Right lobe of liver (tissue), 6 donors: ENCODE results near the gene GUCD1. TPM values are rescaled to one million over a fixed set of nuclear protein-coding genes. Genes with fewer than 3 reads are reported as not detected.
A peak's percentile ranks its signal among the peaks of the same experiment; 100 is the strongest.

Source experiments
- ATAC-seq, 4 donors: fragments of 200-7000 bp; cut with Tn5 transposase; one replicate each; pipeline ENCODE4 v1.9.1; 2020; ENCODE audit warnings: mild to moderate bottlenecking in 4 of 4, moderate library complexity in 4 of 4
- DNase-seq, 3 donors: peaks; one replicate each; pipeline ENCODE4 v3.0.0-alpha.2; 2020
- H3K27ac ChIP-seq, 3 donors: fragments of 200-600 bp; one replicate each; pipeline ENCODE4 v1.8.0; 2022
- H3K27me3 ChIP-seq, 2 donors: fragments of 200-600 bp; one replicate each; pipeline ENCODE4 v1.8.0; 2022
- H3K36me3 ChIP-seq, 4 donors: fragments of 200-600 bp; sonication (generic) in 1 of 4; one replicate each; pipeline versions ENCODE4 v1.5.1 to v1.8.0; 2017 to 2022; ENCODE audit warnings: control low read depth in 1 of 4
- H3K4me1 ChIP-seq, 4 donors: fragments of 200-600 bp; sonication (generic) in 1 of 4; one replicate each; pipeline versions ENCODE4 v1.5.1 to v1.8.0; 2017 to 2022; ENCODE audit warnings: control low read depth in 1 of 4
- H3K4me3 ChIP-seq, 3 donors: fragments of 200-600 bp; one replicate each; pipeline ENCODE4 v1.8.0; 2022
- H3K9me3 ChIP-seq, 4 donors: fragments of 200-600 bp; sonication (generic) in 1 of 4; one replicate each; pipeline versions ENCODE4 v1.5.1 to v1.8.0; 2017 to 2022; ENCODE audit warnings: control low read depth in 1 of 4
- POLR2A ChIP-seq: fragments of 450-650 bp; IDR thresholded peaks from one replicate; pipeline ENCODE4 v1.6.1; 2017; ENCODE audit warnings: antibody characterized with exemption, mild to moderate bottlenecking
- WGBS: methylation state at CpG from one replicate; pipeline ENCODE4 v1.1.6; 2018; ENCODE audit warnings: low coverage, low lambda C conversion rate; ENCODE audit not compliant: insufficient coverage; ENCODE audit errors: missing lambda C conversion rate; 5-methylcytosine and 5-hydroxymethylcytosine counted together
- intact Hi-C, 2 donors: fragments of 100-400 bp; cut with DNase I; formaldehyde crosslinking; loops; one replicate each; pipeline versions ENCODE4 v1.11.2 to v1.14.1; 2022
- total RNA-seq, 6 experiments: library from RNA; depleted of rRNA in 2 of 6; stranded (reverse); fragments of >200 nt in 2 of 6; fragmentation: NEBNext Ultra II Directional in 3 of 6; extraction: Animal tissue kit (Norgen Biotek cat#: 25700) in 3 of 6; gene quantifications; one replicate each; pipeline versions ENCODE4 v1.1.0 to v1.2.4, GENCODE V29; 2016 to 2023
- TF ChIP-seq, protein P1 (sequence below), 4 donors: fragments of 200-600 bp in 3 of 4; fragments of 450-650 bp in 1 of 4; IDR thresholded peaks; one replicate each; pipeline versions ENCODE4 v1.5.1 to v1.8.0; 2016 to 2022; ENCODE audit warnings: antibody characterized with exemption in 4 of 4, mild to moderate bottlenecking in 2 of 4
- donor health status: DM: no; HTN: yes; CAD: no.
- donor health status: DM: no; HTN: no; CAD: no.
- donor health status: DM: no; HTN: no; CAD: no.
- donor health status: DM: no; HTN: yes; CAD: no.
- donor health status: DM: no; HTN: yes; CAD: no.

GUCD1 gene
- total RNA-seq, 6 experiments from 2014 or later: 94.0 to 281 (median 213) TPM

DNA sequence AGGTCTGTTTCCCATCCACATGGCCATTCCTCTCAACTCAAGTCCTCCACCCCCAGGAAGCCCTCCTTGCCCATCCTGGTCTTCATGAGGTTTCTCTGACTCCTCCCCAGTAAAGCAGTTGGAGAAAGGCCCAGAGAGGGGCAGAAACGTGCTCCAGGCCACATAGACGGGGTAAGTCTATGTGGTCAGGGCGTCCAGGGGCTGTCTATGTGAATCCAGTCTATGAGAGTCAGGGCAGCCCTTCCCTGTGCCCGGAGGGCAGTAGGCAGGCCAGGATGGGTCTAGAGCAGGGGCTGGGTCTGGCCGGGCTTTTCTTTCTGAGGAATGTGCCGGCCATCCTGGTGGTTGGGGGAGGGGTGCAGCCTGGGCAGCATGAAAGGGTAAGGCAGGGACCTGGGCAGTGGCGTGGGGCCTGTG, 11.7 kb downstream of the GUCD1 start:
- no peak for TF ChIP-seq POLR2A
- TF ChIP-seq, protein P1, sequence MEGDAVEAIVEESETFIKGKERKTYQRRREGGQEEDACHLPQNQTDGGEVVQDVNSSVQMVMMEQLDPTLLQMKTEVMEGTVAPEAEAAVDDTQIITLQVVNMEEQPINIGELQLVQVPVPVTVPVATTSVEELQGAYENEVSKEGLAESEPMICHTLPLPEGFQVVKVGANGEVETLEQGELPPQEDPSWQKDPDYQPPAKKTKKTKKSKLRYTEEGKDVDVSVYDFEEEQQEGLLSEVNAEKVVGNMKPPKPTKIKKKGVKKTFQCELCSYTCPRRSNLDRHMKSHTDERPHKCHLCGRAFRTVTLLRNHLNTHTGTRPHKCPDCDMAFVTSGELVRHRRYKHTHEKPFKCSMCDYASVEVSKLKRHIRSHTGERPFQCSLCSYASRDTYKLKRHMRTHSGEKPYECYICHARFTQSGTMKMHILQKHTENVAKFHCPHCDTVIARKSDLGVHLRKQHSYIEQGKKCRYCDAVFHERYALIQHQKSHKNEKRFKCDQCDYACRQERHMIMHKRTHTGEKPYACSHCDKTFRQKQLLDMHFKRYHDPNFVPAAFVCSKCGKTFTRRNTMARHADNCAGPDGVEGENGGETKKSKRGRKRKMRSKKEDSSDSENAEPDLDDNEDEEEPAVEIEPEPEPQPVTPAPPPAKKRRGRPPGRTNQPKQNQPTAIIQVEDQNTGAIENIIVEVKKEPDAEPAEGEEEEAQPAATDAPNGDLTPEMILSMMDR (IDR thresholded peaks at IDR 0.05): no peak
- Histone ChIP-seq H3K27ac (peak overlapping the region; percentile 48 to 89 (median 77)), H3K9me3 (no peaks in the 10 kb centered on the region), H3K36me3 (peaks cover 0 to 66% (median 41%) of the 10 kb centered on the region in 4 donors), H3K4me1 (peaks cover 0 to 79% (median 29%) of the 10 kb centered on the region in 4 donors), H3K27me3 (no peaks in the 10 kb centered on the region), H3K4me3 (no peak overlapping the region)
- DNase-seq: peak; percentile 59 to 77 (median 69)
- intact Hi-C loops: no loop called here
- ATAC-seq: peak; percentile 7 to 22 (median 12)
- WGBS: 20% methylated on average over 3 of the region's 7 CpGs

DNA sequence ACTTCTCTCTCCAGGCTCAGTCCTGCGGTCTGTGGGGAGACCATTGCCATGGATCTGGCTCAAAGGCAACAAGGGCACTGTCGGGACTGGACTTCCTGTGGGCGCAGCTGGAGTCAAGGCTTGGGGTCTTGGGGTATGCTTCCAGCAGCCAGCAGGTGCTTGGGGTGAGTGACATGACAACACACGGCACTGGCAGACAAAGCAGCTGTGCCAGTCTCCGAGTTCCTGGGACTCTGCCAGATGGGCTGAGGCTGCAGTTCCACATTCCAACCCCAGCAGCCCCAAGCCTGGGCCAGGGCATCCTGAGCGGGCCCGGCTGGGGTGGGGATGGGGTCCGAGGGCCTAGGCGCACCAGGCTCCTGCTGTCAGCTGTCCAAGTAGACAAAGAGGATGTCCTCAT, 12.3 kb downstream of the GUCD1 start:
- peaks cover 0 to 82% (median 27%) of the 10 kb centered on the region in 4 donors for H3K4me1 ChIP-seq
- peaks cover 0 to 63% (median 36%) of the 10 kb centered on the region in 4 donors for H3K36me3 ChIP-seq
- no peaks in the 10 kb centered on the region for H3K27me3 ChIP-seq
- intact Hi-C loops: no loop called here
- peak overlapping the region; percentile 48 to 89 (median 77) for H3K27ac ChIP-seq
- no CpG with 5 or more reads among the region's 9 CpGs for WGBS
- ATAC-seq: peak; percentile 42 to 52 (median 50)
- DNase-seq: peak; percentile 77 to 87 (median 83)
- H3K4me3 ChIP-seq: no peak overlapping the region
- no peaks in the 10 kb centered on the region for H3K9me3 ChIP-seq
- peak; percentile 18 for TF ChIP-seq POLR2A
- TF ChIP-seq, protein P1 (IDR thresholded peaks at IDR 0.05): peak in 1 of 4 donors; percentile 44

DNA sequence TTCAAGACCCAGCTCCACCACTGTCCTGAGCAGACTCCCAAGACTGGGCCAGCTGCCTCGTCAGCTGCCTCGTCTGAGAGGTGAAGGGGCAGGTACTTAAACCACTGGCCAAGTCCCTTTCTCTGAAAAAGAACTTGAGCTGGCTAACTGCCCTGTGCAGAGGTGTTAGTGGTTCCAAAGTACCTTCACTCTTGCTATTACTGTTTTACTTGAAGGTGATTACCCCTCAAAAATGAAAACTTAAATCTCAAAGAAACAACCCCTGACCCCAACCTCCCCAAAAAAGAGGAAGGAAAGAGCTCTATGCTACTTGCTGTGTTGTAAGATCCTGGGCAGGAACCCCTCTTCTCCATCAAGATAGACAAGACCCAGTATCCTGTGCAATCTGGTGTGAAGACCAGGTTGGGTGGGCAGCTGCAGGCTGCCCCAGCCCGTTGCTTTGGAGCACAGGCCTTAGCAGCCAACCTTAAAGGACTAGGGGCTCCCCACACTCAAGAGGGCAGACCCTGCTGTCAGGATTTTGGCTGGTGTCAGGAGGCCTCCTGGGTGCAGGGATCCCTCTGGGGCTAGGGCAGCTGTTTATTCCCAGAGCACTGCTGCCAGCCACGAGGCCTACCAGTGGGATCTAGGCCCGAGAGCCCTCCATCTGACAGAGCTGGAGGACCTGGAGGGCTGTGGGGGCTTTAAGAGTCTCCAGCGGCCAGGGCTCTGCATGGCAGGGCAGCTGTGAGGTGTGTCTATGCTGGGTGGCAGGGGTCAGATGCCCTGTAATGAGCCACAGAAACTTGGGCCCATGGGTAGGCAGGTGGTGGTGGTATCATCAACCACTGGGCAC, 13.0 kb downstream of the GUCD1 start:
- Histone ChIP-seq H3K4me3 (no peak overlapping the region), H3K27ac (peak overlapping the region; percentile 6 to 89 (median 44)), H3K36me3 (peaks cover 0 to 58% (median 30%) of the 10 kb centered on the region in 4 donors), H3K27me3 (no peaks in the 10 kb centered on the region), H3K4me1 (peaks cover 0 to 82% (median 25%) of the 10 kb centered on the region in 4 donors), H3K9me3 (no peaks in the 10 kb centered on the region)
- intact Hi-C loops: no loop called here
- TF ChIP-seq POLR2A: no peak
- TF ChIP-seq, protein P1 (IDR thresholded peaks at IDR 0.05): no peak
- DNase-seq (peak in 1 of 3 donors; percentile 67), ATAC-seq (peak in 2 of 4 donors; percentile 0 to 4)
- 17% methylated on average over 2 of the region's 6 CpGs for WGBS

DNA sequence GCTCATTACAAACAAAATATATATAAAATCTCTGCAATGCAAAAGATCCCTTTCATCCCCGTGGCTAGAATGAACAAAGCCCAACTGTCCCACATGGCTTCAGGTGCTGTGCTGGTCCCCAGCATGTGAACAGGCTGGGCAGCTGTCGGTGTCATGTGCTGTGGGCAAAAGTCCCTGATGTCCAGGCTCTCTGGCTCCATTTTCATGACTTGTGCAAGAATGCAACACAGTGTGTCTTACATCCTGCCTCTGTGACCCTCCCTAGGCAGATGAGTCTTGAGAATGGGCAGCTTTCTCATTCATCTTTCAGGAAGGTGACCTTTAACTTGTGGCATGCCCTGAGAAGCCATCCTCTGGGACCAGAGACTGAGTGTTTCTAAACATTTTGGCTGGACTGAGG, 14.5 kb downstream of the GUCD1 start:
- Histone ChIP-seq H3K27ac (no peak overlapping the region), H3K4me3 (no peak overlapping the region), H3K4me1 (peaks cover 0 to 82% (median 26%) of the 10 kb centered on the region in 4 donors), H3K27me3 (no peaks in the 10 kb centered on the region), H3K9me3 (no peaks in the 10 kb centered on the region), H3K36me3 (peaks cover 0 to 51% (median 24%) of the 10 kb centered on the region in 4 donors)
- intact Hi-C loops: no loop called here
- 30% methylated on average over 2 of the region's 2 CpGs for WGBS
- TF ChIP-seq, protein P1 (IDR thresholded peaks at IDR 0.05): no peak
- no peak for TF ChIP-seq POLR2A
- ATAC-seq (peak in 3 of 4 donors; percentile 1 to 4 (median 2)), DNase-seq (peak in 1 of 3 donors; percentile 56)
